Astrocyte of the hippocampus (primary cell): Measurements from ENCODE around the gene LCNL1.

ENCODE experiments used
- DNase-seq: peaks from one replicate; pipeline ENCODE4 v3.0.0; 2011; ENCODE audit warnings: low read depth, low spot score

The LCNL1 gene

GRCh38 chr9:136982232-136983051 is at the start of gene LCNL1:
Gene LCNL1 (plus strand): TSS chr9:136982993. CDS start chr9:136983587, 594 bp downstream.
- no peak for DNase-seq

GRCh38 chr9:136934277-136934676 is 48.5 kb upstream of the LCNL1 start:
- no peak for DNase-seq

- DNase-seq = no peak
These were observed 47.1 kb upstream of the LCNL1 start for GRCh38 chr9:136935651-136936050.

GRCh38 chr9:136936645-136937170 is 46.1 kb upstream of the LCNL1 start:
- DNase-seq = no peak

- no peak for DNase-seq
These were observed 45.4 kb upstream of the LCNL1 start for GRCh38 chr9:136937186-136938001.

GRCh38 chr9:136939431-136939995 is 43.3 kb upstream of the LCNL1 start:
- DNase-seq = no peak

- no peak for DNase-seq
These were observed 42.7 kb upstream of the LCNL1 start for GRCh38 chr9:136939996-136940525.

- no peak for DNase-seq
These were observed 42.1 kb upstream of the LCNL1 start for GRCh38 chr9:136940526-136941230.

GRCh38 chr9:136941231-136942111 is 41.3 kb upstream of the LCNL1 start:
- DNase-seq = no peak

- no peak for DNase-seq
These were observed 40.5 kb upstream of the LCNL1 start for GRCh38 chr9:136942112-136942880.

- no peak for DNase-seq
These were observed 39.9 kb upstream of the LCNL1 start for GRCh38 chr9:136942881-136943230.

- no peak for DNase-seq
These were observed 39.2 kb upstream of the LCNL1 start for GRCh38 chr9:136943291-136944211.

- peak; percentile 83 for DNase-seq
These were observed 38.6 kb upstream of the LCNL1 start for GRCh38 chr9:136944212-136944518.

- DNase-seq = peak; percentile 99
These were observed 38.1 kb upstream of the LCNL1 start, which contains the start of the genes C8G and FBXW5 for GRCh38 chr9:136944519-136945332. Gene C8G (plus strand): TSS chr9:136945243. CDS start chr9:136945321, 78 bp downstream. Gene FBXW5 (minus strand): TSS chr9:136944738. CDS start chr9:136944083, 655 bp downstream.

GRCh38 chr9:136945333-136946227 is 37.2 kb upstream of the LCNL1 start:
- DNase-seq = no peak

GRCh38 chr9:136946228-136947027 is 36.4 kb upstream of the LCNL1 start:
- no peak for DNase-seq
